Stimulated activated CD4-positive, alpha-beta T cell treated with anti-CD3 and anti-CD28 coated beads, TNF-alpha, amount 100 ng/mL, for 24 hours (primary cell): ENCODE measurements around the gene OSMR.
"Not testable (repeated sequence)": the region's sequence is repeated elsewhere in the genome, so short reads cannot be mapped to it uniquely, and the experiment has no call there.

Experiments used
- DNase-seq, 3 experiments: peaks; one replicate each; pipeline ENCODE4 v3.0.0-alpha.2; 2020; ENCODE audit warnings: low read depth in 3 of 3

Gene OSMR

DNA sequence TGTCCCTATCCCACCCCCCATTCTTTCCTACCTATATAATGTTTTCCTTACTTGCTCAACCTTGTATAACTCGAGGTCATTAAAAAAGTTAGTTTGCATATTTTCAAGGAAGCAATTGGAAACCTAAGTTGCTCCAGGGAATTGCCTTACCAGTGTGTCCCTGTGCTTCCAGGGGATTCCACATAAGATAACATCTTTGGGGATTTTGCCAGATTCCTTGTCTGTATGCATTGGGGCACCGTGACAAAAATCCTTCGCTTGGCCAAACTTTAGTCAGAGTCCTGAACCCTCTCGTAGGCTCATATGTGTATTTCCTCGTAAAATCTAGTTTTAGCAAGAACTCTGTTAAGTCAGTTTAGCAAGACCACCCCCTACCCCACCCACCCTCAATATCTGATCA is 14.7 kb upstream of the OSMR start:
- no peak for DNase-seq

DNA sequence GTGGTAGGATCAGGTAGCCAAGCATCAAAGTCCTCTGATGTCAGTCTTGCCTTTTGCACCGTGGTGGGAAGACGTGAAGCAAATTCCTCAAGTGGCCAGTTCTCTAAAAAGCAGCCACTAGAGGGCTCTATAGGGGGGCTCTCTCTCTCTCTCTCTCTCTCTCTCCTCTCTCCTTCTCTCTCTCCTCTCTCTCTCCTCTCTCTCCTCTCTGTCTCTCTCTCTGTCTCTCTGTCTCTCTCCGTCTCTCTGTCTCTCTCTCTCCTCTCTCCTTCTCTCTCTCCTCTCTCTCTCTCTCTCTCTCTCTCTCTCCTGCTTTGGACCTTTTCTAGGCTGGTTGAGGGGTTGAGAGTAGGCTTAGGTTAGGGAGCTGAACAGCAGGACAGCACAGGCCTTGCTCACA is 13.9 kb upstream of the OSMR start:
- DNase-seq = no peak

DNA sequence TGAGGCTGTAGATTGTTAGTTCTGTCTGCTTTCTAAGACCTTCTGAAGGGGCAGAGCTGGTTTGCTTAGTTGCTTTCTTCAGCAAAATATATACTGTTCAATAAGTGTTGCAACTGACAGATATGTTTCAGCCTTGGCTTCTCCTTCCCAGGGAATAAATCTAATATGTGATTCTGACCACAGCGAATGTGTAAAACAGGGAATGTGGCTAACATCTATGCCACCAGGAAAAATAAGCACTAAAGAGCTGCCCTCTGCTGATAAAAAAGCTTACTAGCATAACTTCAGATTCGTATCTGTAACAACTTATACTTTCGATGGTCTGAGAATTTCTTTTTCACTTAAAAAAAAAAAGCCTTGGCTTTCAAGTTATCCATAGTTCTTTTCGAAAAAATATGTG is 13.0 kb upstream of the OSMR start:
- DNase-seq = no peak

DNA sequence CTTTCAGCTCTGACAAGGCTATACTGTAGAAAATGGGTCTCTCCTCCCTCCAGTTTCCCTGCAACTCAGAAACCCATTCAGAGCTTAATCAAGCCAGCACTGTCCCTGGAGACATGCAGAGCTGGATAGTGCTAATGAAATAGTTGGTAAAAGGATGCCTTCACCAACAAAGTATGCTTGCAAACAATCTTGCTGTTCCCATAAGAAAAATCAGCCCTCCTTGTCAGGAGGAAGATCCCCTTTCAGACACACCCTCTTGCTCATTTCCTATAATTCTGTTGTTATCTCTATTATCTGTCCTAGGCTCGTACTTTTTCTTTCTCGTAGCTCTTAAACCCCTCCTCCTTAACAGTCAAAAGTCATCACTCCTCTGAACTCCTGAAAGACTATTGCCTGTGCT is 9.9 kb upstream of the OSMR start:
- no peak for DNase-seq

DNA sequence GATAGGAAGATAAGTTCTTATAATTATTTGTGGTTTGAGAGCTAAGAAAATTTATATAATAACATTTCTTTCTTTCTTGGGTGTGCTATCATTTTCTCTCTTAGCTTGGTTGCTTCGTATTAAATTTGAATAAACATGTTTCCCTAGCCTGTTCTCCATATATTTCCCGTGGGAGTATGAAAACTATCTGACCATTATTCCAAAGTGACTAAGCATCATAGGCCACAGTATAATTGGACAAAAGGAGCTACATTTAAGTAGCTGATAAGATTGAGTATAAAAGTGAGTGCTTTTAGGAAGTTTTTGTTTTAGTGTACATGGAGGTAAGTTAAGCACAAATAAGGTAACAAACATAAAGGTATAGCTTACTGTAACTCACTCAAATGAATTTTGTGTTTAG is 8.4 kb upstream of the OSMR start:
- no peak for DNase-seq

DNA sequence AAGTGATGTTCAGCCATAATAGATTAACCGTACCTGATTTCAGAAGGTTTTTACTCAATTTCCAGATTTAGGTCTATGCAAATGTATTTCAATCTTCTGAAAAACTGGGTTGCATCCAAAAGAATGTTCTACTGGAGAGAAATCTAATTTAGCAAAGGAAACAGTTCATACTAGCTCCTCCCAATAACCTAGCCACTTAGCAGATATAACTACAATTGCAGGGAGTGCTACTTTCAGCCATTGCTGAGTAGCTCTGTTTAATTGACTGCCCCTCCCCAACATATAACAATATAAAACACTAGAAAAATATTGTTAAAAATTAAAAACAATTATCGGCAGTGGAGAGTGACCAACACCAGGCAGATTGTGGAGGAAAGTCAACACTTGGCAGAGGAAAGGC is 7.9 kb upstream of the OSMR start:
- no peak for DNase-seq

DNA sequence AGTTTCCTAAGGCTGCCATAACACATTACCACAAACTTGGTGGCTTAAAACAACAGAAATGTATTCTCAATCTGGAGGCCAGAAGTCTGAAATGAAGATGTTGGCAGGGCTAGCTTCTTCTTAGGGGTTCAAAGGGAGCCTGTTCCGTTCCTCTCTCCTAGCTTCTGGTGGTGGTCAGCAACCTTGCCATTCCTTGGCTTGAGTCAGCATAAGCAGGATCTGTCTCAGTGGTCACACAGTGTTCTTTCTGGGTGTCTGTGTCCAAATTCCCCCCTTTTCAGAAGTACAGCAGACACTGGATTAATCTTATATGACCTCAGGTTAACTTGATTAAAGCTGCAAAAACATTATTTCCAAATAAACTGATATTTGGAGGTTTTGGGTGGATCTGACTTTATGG is 2.1 kb upstream of the OSMR start:
- no peak for DNase-seq

DNA sequence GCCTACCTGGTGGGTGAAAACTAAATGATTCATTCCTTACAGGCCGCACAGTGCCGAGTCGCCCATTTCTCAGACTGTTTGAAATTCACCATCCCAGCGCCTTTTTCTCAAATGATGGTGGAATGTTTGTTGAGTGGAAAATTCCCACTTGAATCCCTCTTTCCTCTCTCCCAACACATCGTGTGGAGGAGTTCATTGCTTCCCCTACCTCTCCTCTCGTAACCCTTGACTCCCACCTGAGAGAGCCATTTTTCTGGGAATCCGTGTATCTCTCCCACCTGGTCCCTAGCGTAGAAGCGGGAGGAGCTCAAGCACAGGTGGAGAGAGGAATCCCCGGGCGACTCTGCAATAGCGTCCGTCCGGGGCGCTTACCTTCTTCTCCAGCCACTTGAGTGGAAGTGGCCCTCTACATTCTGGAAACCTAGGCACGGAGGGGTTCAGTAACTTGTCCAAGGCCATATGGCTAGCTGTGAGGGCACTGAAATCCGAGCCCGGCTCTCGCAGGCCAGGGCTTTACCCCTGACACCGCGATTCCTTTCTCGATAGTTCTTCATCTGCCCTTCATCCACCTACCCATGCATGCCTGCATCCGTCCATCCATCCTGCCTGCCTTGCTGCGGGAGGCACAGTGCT is 683 bp downstream of the OSMR start:
- no peak for DNase-seq

DNA sequence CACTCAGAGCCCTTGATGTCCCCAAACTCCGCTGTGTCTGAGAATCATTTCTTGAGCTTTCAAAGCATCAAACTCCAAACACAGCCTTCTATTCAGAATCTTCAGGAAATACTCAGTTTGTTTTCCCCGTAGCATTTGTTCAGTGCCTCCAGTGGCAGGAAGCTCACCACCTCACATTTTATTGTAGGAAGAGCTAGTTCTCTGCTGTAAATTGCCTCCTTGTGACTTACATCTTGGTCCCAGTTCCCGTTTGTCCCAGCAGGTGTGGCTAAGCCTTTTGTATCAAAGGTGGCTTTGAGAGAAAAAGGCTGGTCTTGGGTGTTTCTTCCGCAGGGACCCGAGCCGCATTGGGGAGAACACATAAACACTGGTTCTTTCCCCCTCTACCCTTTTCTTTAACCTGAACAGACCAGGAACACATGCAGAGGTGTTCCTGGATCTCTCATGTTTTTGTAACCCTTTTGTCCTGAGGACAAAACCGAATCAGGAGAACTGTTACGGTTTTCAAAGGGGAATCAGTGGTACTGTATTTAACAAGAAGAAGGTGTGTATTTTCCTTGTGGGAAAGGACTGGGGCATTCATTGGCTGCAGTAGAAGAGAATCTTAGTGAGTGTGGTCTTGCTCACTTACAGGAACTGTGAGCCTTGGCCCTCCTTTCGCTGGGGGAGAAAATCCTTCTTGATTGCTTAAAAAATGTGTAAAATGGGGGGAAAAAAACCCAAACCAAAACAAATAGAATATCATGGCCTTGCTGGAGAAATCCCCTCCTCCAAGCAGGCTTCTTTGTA is 1.9 kb downstream of the OSMR start:
- no peak for DNase-seq

DNA sequence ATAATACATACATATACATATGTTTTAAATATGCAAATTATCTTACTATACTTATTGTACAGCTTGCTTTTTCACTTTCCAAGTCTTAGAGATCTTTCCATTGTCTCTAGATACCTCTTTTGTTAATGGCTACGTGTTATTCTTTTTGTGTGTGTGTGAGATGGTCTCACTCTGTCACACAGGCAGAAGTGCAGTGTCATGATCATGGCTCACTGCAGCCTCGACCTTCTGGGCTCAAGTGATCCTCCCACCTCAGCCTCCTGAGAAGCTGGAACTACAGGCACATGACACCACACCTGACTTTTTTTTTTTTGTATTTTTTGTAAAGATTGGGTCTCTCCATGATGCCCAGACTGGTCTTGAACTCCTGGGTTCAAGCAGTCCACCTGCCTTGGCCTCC is 2.8 kb downstream of the OSMR start:
- DNase-seq = no peak

DNA sequence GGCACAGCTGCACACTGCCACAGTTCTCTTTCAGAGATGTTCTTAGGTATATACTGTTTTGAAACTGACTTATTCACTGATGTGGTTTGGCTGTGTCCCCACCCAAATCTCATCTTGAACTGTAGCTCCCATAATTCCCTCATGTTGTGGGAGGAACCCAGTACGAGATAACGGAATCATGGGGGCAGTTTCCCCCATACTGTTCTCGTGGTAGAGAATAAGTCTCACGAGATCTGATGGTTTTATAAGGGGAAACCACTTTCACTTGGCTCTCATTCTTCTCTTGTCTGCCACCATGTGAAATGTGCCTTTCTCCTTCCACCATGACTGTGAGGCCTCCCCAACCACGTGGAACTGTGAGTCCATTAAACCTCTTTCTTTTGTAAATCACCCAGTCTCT is 5.8 kb downstream of the OSMR start:
- DNase-seq = not testable (repeated sequence)

DNA sequence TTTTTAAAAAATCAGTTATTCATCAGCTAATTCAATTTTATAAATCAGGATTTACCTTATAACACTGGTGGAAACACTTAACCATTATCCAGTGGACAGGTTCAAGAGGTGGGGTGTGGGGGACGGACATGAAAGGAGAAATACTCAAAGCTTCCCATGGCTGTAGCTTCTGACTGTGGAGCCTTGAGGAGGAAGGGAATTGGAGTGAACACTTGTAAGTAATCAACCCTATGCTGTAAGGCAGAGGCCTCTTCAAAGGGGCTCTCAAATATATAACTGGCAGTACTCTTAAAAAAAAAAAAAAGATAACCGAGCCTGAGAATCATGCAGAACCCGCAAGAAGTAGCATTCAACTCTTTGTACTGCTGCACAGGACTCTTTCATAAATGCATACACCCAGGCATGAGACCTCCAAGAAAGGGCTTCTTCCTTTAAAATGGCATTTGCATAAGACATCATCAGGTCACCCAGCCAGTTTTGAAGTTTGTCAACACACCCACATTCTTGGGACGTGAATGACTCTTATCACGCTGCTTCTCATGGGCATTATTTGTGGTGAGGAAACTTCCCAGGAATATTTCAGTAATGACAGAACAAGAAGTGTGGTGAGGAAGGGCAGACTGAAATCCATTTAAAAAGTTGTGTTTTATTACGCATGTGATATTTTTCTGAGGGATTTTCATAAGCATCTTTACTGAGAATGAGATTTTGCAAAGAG is 8.1 kb downstream of the OSMR start:
- DNase-seq = no peak

DNA sequence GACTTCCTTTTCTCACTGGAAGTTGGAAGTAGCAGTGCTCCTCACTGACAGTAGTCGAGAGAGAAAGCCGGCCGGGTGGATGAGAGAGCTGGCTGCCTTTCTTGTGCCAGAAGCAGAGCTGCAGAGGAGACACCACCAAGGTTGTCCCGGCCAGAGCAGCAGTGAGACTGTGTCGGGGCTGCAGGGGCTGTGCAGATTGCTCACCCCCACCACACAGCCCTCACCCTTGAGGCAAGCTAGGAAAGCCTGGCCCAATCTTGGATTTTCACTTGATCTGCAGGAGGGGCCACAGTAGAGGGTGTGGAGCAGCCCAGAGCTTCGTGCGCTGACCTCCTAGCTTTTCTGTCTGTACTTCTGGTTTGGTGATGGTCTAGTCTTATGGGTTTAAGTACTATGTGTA is 9.1 kb downstream of the OSMR start:
- DNase-seq = no peak

DNA sequence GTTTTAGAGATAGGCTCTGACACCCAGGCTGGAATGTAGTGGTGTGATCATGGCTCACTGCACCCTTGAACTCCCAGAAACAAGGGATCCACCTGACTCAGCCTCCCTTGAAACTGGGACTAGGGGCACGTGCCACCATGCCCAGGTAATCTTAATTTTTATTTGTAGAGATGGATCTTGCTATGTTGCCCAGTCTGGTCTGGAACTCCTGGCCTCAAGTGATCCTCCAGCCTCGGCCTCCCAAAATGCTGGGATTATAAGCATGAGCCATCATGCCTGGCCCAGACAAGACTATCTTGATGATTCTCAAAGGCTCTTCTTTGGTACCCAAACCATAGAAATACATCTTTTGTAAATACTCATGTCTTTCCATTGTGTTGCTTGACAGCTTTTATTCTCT is 10.8 kb downstream of the OSMR start:
- no peak for DNase-seq

DNA sequence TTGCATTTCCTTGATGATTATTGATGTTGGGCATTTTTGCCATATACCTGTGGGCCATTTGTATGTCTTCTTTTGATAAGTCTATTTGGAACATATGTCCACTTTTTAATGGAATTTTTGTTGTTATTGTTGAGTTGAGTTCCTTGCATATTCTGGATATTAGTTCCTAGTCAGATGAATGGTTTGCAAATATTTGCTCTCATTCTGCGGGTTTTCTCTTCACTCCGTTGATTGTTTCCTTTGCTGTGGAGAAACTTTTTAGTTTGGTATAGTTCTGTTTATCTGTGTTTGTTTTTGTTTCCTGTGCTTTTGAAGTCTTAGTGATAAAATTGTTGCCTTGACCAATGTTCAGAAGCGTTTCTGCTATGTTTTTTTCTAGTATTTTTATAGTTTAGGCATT is 13.0 kb downstream of the OSMR start:
- no peak for DNase-seq

DNA sequence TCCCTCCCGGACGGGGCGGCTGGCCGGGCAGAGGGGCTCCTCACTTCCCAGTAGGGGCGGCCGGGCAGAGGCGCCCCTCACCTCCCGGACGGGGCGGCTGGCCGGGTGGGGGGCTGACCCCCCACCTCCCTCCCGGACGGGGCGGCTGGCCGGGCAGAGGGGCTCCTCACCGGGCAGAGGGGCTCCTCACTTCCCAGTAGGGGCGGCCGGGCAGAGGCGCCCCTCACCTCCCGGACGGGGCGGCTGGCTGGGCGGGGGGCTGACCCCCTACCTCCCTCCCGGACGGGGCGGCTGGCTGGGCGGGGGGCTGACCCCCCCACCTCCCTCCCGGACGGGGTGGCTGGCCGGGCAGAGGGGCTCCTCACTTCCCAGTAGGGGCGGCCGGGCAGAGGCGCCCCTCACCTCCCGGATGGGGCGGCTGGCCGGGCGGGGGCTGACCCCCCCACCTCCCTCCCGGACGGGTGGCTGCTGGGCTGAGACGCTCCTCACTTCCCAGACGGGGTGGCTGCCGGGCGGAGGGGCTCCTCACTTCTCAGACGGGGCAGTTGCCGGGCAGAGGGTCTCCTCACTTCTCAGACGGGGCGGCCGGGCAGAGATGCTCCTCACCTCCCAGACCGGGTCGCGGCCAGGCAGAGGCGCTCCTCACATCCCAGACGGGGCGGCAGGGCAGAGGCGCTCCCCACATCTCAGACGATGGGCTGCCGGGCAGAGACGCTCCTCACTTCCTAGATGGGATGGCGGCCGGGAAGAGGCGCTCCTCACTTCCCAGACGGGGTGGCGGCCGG is 16.4 kb downstream of the OSMR start:
- not testable (repeated sequence) for DNase-seq

DNA sequence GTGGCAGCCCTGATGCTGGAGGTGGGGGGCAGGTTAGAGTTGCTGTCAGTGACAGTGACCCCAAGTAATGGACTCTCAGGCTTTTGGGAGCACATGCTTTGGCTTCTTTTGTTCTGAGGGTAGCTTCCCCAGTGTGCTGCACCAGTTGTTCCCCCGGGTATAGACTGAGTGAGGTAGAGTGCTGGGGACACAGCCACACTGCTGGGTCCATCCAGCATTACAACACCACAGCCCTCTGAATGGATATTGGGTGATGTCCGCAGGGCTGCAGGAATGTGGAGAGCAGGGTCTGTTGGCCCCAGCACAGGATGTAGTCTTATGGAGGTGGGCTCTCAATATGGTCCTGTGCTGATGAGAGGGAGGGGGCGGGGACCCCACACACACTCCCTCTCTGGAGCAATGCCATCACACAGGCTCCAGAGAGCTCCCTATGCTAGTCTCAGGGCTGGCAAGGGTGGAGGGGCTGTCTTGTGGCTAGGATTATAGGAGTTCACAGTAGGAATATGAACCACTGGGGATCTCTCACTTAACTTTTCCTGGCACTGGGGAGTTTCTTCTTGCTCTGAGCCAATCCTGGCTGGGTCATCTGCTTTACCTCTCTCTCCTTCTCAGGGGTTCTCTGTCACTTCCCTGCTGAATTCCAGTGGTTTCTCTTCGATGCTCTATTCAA is 20.7 kb downstream of the OSMR start:
- no peak for DNase-seq

DNA sequence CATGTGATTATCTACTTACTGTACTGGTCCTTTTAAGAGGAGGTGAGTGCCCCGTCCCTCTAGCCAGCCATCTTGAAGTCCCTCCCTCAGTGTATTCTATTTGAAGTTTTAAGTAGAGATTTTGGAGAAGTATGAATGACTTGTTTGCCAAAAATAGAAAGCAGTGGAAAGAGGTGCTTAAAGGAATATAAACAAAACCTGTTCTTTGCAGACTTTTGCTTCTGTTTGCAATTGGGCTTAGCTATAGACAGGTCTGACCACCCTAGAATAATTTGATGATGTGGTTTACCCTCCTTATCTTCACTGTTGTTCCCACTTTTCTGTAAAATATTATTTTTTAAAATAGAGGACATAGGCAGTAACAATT is 21.2 kb downstream of the OSMR start:
- no peak for DNase-seq

DNA sequence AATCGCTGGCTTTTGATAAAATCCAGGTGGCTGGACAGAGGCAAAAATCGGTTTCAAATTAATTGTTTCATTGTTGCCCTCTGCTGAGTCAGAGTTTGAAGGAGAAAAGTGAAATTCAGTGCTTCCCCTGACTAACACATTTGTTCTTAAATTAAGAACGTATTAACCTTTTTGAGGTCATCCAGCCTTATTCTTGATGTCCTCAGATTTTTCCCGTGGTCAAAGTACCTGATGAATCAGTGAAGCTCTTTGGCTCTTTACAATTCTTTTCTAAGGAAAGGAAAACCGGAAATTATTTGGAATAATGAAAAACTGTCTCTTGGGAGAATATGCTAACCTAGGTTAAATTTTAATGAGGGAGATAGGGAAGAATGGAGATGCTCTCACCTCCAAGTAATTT is 21.6 kb downstream of the OSMR start:
- no peak for DNase-seq

DNA sequence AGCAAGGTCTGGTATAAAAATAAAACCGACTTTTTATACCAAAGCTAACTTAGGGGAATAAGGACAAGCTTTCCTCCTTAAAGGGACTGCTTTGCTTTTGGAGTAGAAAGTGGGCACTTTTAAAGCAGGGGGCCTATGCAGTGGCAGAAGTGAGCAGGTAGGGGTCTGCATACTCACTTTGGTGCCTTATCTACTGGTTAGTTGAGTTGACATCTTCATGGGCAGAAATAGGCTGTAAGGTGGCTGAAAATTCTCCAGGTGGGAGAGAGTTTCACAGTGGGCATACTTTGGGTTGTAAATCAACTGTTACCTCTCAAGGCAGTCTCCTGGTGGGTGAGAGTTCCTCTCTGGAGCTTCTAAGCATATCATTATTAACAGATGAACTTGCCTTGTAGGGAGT is 24.8 kb downstream of the OSMR start:
- DNase-seq = no peak

DNA sequence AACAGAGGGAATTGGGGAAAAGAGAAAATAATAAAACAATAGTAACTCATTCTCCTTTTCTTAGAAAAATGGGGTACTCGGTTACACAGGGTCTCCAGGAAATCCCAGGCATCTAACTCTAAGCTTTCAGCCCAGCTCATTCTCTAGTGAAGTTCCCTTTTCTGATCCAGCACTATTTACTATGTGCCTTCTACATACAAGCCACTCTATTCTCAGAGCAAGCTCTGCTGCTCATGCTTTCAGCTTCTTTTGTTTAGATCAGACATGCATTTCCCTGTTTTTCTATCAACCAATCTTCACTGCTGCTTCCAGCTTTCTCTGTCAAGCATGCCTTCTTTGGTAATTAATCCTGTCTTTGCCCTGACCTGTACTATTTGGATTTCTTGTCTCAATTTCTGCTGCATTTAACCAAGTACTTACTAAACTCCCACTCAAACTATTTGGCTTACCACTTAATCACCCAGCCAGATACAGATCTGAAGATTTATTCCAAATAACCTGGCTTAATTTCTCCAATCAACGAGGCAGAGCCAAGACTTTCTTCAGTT is 25.3 kb downstream of the OSMR start:
- DNase-seq = no peak
